ENCODE results near the gene LINC00305.

The LINC00305 gene

DNA sequence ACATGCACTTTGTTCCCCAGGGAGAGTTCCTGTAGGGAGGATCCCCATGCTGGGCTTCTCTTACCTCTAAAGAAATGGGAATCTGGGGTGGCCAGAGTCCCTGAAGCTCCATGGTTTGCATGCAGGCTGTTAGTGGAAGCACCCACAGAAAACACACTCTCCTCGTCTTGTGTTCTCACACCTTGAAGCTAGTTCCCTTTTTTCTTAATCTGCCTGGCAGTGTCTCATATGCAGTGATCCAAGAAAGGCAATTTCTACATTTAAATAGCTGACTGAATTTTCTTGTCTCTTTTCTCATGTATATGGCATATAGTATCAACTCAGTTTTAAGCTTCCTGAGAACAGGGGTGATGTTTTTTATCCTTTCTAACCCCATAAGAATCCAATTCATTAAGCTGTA, 65.0 kb downstream of the LINC00305 start:
- H3K4me3 ChIP-seq (ENCODE audit: insufficient read length, low read depth): no peak overlapping the region
- no peaks in the 10 kb centered on the region for H3K27me3 ChIP-seq (ENCODE audit: insufficient read depth, insufficient read length)
- H3K4me1 ChIP-seq (ENCODE audit: insufficient read depth, insufficient read length): no peaks in the 10 kb centered on the region
- TF ChIP-seq SUZ12 (IDR thresholded peaks at IDR 0.05; ENCODE audit: extremely low read depth, insufficient read depth, insufficient read length) (no peak), ZNF274 (IDR thresholded peaks at IDR 0.05; ENCODE audit: low read depth, low read length) (no peak), YY1 (IDR thresholded peaks at IDR 0.05; ENCODE audit: insufficient read depth, insufficient read length) (no peak)
- no peaks in the 10 kb centered on the region for H3K36me3 ChIP-seq (ENCODE audit: insufficient read depth, insufficient read length, low read length)
- H3K9ac ChIP-seq (ENCODE audit: insufficient read length, low read depth): no peak overlapping the region
- peaks cover 4% of the 10 kb centered on the region; the same call in 1 of the 2 replicates for H3K9me3 ChIP-seq (ENCODE audit: insufficient read depth, low read length)
- no peak for DNase-seq (ENCODE audit: low read depth, low spot score)

GRCh38 chr18:64082513-64082912, 66.4 kb downstream of the LINC00305 start:
- TF ChIP-seq SUZ12 (IDR thresholded peaks at IDR 0.05; ENCODE audit: extremely low read depth, insufficient read depth, insufficient read length): no peak
- no peak for TF ChIP-seq ZNF274 (IDR thresholded peaks at IDR 0.05; ENCODE audit: low read depth, low read length)
- no peak for TF ChIP-seq YY1 (IDR thresholded peaks at IDR 0.05; ENCODE audit: insufficient read depth, insufficient read length)

DNA sequence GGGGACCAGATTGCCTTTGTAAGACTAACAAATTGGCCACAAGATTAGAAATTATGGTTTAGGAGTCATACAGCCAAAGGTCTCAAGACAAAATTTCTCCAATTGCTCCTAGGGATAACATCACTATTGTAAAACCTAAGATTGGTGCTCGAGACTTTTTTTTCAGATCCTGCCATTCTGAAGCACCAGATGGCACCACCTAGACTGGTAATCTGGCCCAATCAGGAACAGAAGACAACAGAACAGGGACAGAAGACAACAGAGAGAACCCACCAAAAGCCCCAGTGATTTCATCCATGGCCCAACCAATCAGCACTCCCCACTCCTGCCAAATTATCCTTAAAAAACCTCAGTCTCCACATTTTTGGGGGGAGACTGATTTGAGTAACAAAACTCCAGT, 66.8 kb downstream of the LINC00305 start:
- Histone ChIP-seq H3K9ac (ENCODE audit: insufficient read length, low read depth) (no peak overlapping the region), H3K36me3 (ENCODE audit: insufficient read depth, insufficient read length, low read length) (no peaks in the 10 kb centered on the region), H3K4me1 (ENCODE audit: insufficient read depth, insufficient read length) (no peaks in the 10 kb centered on the region), H3K9me3 (ENCODE audit: insufficient read depth, low read length) (no peaks in the 10 kb centered on the region), H3K27me3 (ENCODE audit: insufficient read depth, insufficient read length) (no peaks in the 10 kb centered on the region), H3K4me3 (ENCODE audit: insufficient read length, low read depth) (no peak overlapping the region)
- TF ChIP-seq SUZ12 (IDR thresholded peaks at IDR 0.05; ENCODE audit: extremely low read depth, insufficient read depth, insufficient read length) (no peak), ZNF274 (IDR thresholded peaks at IDR 0.05; ENCODE audit: low read depth, low read length) (no peak), YY1 (IDR thresholded peaks at IDR 0.05; ENCODE audit: insufficient read depth, insufficient read length) (no peak)
- DNase-seq (ENCODE audit: low read depth, low spot score): no peak

More at GRCh38 chr18:64082513-64082912, 66.4 kb downstream of the LINC00305 start:
- Histone ChIP-seq H3K27me3 (ENCODE audit: insufficient read depth, insufficient read length) (no peaks in the 10 kb centered on the region), H3K36me3 (ENCODE audit: insufficient read depth, insufficient read length, low read length) (no peaks in the 10 kb centered on the region), H3K4me3 (ENCODE audit: insufficient read length, low read depth) (no peak overlapping the region), H3K9ac (ENCODE audit: insufficient read length, low read depth) (no peak overlapping the region), H3K9me3 (ENCODE audit: insufficient read depth, low read length) (no peaks in the 10 kb centered on the region), H3K4me1 (ENCODE audit: insufficient read depth, insufficient read length) (no peaks in the 10 kb centered on the region)
- no peak for DNase-seq (ENCODE audit: low read depth, low spot score)

DNA sequence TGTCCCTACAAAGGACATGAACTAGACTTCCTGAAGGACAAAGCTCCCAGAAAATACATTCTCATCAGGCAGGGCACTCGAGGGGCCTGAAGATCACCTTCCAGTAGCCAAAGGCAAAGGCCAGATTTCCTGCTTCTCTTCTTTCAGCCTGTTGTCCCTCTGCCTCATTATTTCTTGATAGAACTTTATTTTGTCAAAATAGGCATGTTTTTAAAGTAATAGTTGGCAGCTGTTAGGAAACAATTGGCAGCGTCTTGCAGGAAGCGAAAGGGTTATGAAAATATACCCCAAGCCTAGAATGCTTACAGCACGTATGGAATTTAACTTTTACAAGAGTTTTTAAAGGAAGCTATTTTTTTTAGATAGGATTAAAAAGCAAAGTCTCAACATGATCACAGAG, 74.9 kb downstream of the LINC00305 start:
- no peaks in the 10 kb centered on the region for H3K36me3 ChIP-seq (ENCODE audit: insufficient read depth, insufficient read length, low read length)
- H3K9me3 ChIP-seq (ENCODE audit: insufficient read depth, low read length): no peaks in the 10 kb centered on the region
- H3K9ac ChIP-seq (ENCODE audit: insufficient read length, low read depth): no peak overlapping the region
- no peak for DNase-seq (ENCODE audit: low read depth, low spot score)
- TF ChIP-seq ZNF274 (IDR thresholded peaks at IDR 0.05; ENCODE audit: low read depth, low read length) (no peak), SUZ12 (IDR thresholded peaks at IDR 0.05; ENCODE audit: extremely low read depth, insufficient read depth, insufficient read length) (no peak)
- no peaks in the 10 kb centered on the region for H3K4me1 ChIP-seq (ENCODE audit: insufficient read depth, insufficient read length)
- H3K27me3 ChIP-seq (ENCODE audit: insufficient read depth, insufficient read length): no peaks in the 10 kb centered on the region
- H3K4me3 ChIP-seq (ENCODE audit: insufficient read length, low read depth): no peak overlapping the region

GRCh38 chr18:64055019-64055418, 93.9 kb downstream of the LINC00305 start:
- H3K4me1 ChIP-seq (ENCODE audit: insufficient read depth, insufficient read length): no peaks in the 10 kb centered on the region
- no peaks in the 10 kb centered on the region for H3K36me3 ChIP-seq (ENCODE audit: insufficient read depth, insufficient read length, low read length)
- no peak for DNase-seq (ENCODE audit: low read depth, low spot score)
- TF ChIP-seq SUZ12 (IDR thresholded peaks at IDR 0.05; ENCODE audit: extremely low read depth, insufficient read depth, insufficient read length) (no peak), ZNF274 (IDR thresholded peaks at IDR 0.05; ENCODE audit: low read depth, low read length) (no peak), YY1 (IDR thresholded peaks at IDR 0.05; ENCODE audit: insufficient read depth, insufficient read length) (no peak)
- no peak overlapping the region for H3K4me3 ChIP-seq (ENCODE audit: insufficient read length, low read depth)
- H3K9ac ChIP-seq (ENCODE audit: insufficient read length, low read depth): no peak overlapping the region
- H3K27me3 ChIP-seq (ENCODE audit: insufficient read depth, insufficient read length): no peaks in the 10 kb centered on the region
- no peaks in the 10 kb centered on the region for H3K9me3 ChIP-seq (ENCODE audit: insufficient read depth, low read length)

- DNase-seq (ENCODE audit: low read depth, low spot score): no peak
- no peak for TF ChIP-seq ZNF274 (IDR thresholded peaks at IDR 0.05; ENCODE audit: low read depth, low read length)
- TF ChIP-seq SUZ12 (IDR thresholded peaks at IDR 0.05; ENCODE audit: extremely low read depth, insufficient read depth, insufficient read length): no peak
- no peak for TF ChIP-seq YY1 (IDR thresholded peaks at IDR 0.05; ENCODE audit: insufficient read depth, insufficient read length)
- Histone ChIP-seq H3K27me3 (ENCODE audit: insufficient read depth, insufficient read length) (no peaks in the 10 kb centered on the region), H3K9me3 (ENCODE audit: insufficient read depth, low read length) (no peaks in the 10 kb centered on the region), H3K4me1 (ENCODE audit: insufficient read depth, insufficient read length) (no peaks in the 10 kb centered on the region), H3K36me3 (ENCODE audit: insufficient read depth, insufficient read length, low read length) (no peaks in the 10 kb centered on the region), H3K4me3 (ENCODE audit: insufficient read length, low read depth) (no peak overlapping the region), H3K9ac (ENCODE audit: insufficient read length, low read depth) (no peak overlapping the region)
Observed at GRCh38 chr18:64053246-64053645, 95.6 kb downstream of the LINC00305 start.

GRCh38 chr18:64052772-64053171, 96.1 kb downstream of the LINC00305 start:
- Histone ChIP-seq H3K4me1 (ENCODE audit: insufficient read depth, insufficient read length) (no peaks in the 10 kb centered on the region), H3K9me3 (ENCODE audit: insufficient read depth, low read length) (no peaks in the 10 kb centered on the region), H3K4me3 (ENCODE audit: insufficient read length, low read depth) (no peak overlapping the region), H3K27me3 (ENCODE audit: insufficient read depth, insufficient read length) (no peaks in the 10 kb centered on the region), H3K36me3 (ENCODE audit: insufficient read depth, insufficient read length, low read length) (no peaks in the 10 kb centered on the region), H3K9ac (ENCODE audit: insufficient read length, low read depth) (no peak overlapping the region)
- DNase-seq (ENCODE audit: low read depth, low spot score): no peak
- TF ChIP-seq SUZ12 (IDR thresholded peaks at IDR 0.05; ENCODE audit: extremely low read depth, insufficient read depth, insufficient read length): no peak
- TF ChIP-seq YY1 (IDR thresholded peaks at IDR 0.05; ENCODE audit: insufficient read depth, insufficient read length): no peak
- TF ChIP-seq ZNF274 (IDR thresholded peaks at IDR 0.05; ENCODE audit: low read depth, low read length): no peak

All from NT2/D1 (cell line).